Esophagus muscularis mucosa (tissue), 3 donors: Measurements from ENCODE around the gene LENEP.

Experiments
- POLR2AphosphoS5 ChIP-seq, 2 donors: sonication (generic); formaldehyde crosslinking; IDR thresholded peaks; one replicate each; pipeline ENCODE4 v1.6.1; 2017; ENCODE audit warnings: antibody characterized with exemption in 2 of 2
- TF ChIP-seq, protein P1 (sequence below), 3 experiments: fragments of 200-600 bp in 2 of 3; fragments of 450-650 bp in 1 of 3; sonication (generic) in 2 of 3; IDR thresholded peaks; one replicate each; pipeline ENCODE4 v1.5.1; 2017 to 2019; ENCODE audit warnings: antibody characterized with exemption in 3 of 3, mild to moderate bottlenecking in 2 of 3, moderate library complexity in 1 of 3

DNA sequence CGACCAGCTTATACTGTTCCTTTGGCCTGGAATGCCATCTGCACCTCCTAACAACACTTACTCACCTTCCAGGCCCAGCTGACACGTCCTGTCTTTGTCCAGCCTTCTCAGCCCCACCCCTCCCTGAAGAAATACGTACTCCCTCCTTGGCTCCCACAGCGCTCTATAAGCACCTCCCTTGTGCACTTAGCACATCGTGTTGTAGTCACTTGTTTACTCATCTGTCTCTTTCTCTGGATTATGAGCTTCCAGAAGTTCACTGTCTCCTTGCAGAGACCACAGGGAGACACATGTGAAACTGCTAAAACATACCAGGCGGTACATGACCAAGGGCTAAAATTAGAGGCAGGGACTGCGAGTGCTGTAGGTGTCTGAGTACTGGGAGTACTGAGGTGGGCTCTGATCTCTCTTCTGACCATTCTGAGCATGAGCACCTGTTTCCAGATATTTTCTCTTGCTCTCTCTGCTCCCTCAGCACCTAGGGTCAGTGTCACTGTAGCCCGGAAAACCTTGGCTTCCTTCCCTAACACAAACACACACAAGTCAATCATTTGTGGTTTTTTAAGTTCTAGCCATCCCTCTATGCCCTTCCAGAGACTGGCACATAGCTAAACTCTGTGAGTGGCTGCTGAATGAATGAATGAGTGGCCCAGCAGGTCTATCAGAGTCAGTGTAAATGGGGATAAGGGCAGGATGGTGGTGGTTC, 45.4 kb downstream of the LENEP start:
- TF ChIP-seq POLR2AphosphoS5 (IDR thresholded peaks at IDR 0.05) = no peak
- TF ChIP-seq, protein P1, sequence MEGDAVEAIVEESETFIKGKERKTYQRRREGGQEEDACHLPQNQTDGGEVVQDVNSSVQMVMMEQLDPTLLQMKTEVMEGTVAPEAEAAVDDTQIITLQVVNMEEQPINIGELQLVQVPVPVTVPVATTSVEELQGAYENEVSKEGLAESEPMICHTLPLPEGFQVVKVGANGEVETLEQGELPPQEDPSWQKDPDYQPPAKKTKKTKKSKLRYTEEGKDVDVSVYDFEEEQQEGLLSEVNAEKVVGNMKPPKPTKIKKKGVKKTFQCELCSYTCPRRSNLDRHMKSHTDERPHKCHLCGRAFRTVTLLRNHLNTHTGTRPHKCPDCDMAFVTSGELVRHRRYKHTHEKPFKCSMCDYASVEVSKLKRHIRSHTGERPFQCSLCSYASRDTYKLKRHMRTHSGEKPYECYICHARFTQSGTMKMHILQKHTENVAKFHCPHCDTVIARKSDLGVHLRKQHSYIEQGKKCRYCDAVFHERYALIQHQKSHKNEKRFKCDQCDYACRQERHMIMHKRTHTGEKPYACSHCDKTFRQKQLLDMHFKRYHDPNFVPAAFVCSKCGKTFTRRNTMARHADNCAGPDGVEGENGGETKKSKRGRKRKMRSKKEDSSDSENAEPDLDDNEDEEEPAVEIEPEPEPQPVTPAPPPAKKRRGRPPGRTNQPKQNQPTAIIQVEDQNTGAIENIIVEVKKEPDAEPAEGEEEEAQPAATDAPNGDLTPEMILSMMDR (IDR thresholded peaks at IDR 0.05) = no peak
